GM23338 (cell line): ENCODE results near the gene NFATC1. TPM values are rescaled to one million over a fixed set of nuclear protein-coding genes. Genes with fewer than 3 reads are reported as not detected.

ENCODE experiments used
- ATAC-seq: fragments of 200-7000 bp; cut with Tn5 transposase; 3 replicates; pipeline ENCODE4 v1.9.1; 2020
- DNase-seq: peaks from one replicate; pipeline ENCODE4 v3.0.0-alpha.2; 2015; ENCODE audit warnings: low spot score
- H2AFZ ChIP-seq: fragments of 200-600 bp; sonication (generic); 2 replicates; pipeline ENCODE4 v1.8.0; 2016; ENCODE audit warnings: antibody characterized with exemption, mild to moderate bottlenecking, moderate library complexity
- H3F3A ChIP-seq: fragments of 200-600 bp; sonication (generic); replicated peaks from 2 replicates; pipeline ENCODE4 v1.8.0; 2017; ENCODE audit warnings: antibody characterized with exemption, mixed run types, low read depth
- H3K27ac ChIP-seq: fragments of 200-600 bp; sonication (generic); 2 replicates; pipeline ENCODE4 v1.6.1; 2016; ENCODE audit warnings: low read depth
- H3K27me3 ChIP-seq: fragments of 200-600 bp; sonication (generic); 2 replicates; pipeline ENCODE4 v1.8.0; 2016; ENCODE audit warnings: mild to moderate bottlenecking, mixed run types, moderate library complexity; ENCODE audit not compliant: insufficient read depth
- H3K36me3 ChIP-seq: fragments of 200-600 bp; sonication (generic); 2 replicates; pipeline ENCODE4 v1.8.0; 2016; ENCODE audit warnings: mild to moderate bottlenecking; ENCODE audit not compliant: insufficient read depth
- H3K4me1 ChIP-seq: fragments of 200-600 bp; sonication (generic); 2 replicates; pipeline ENCODE4 v1.8.0; 2016; ENCODE audit warnings: mild to moderate bottlenecking, moderate library complexity; ENCODE audit not compliant: insufficient read depth
- H3K4me2 ChIP-seq: fragments of 200-600 bp; sonication (generic); 2 replicates; pipeline ENCODE4 v1.7.1; 2017; ENCODE audit warnings: mixed run types
- H3K4me3 ChIP-seq: fragments of 200-600 bp; sonication (generic); 2 replicates; pipeline ENCODE4 v1.6.1; 2016; ENCODE audit warnings: mixed run types
- H3K79me2 ChIP-seq: fragments of 200-600 bp; sonication (generic); replicated peaks from 2 replicates; pipeline ENCODE4 v1.8.0; 2017; ENCODE audit warnings: mild to moderate bottlenecking; ENCODE audit not compliant: insufficient read depth
- H3K9me2 ChIP-seq: fragments of 200-600 bp; sonication (generic); 2 replicates; pipeline ENCODE4 v1.8.0; 2017; ENCODE audit not compliant: insufficient read depth
- H4K20me1 ChIP-seq: fragments of 200-600 bp; sonication (generic); replicated peaks from 2 replicates; pipeline ENCODE4 v1.8.0; 2017; ENCODE audit warnings: mild to moderate bottlenecking; ENCODE audit not compliant: insufficient read depth
- H3K27ac Mint-ChIP-seq: 2 replicates; pipeline ENCODE4 v1.8.0; 2020; ENCODE audit warnings: inconsistent platforms, mild to moderate bottlenecking, moderate library complexity, mixed read lengths
- H3K27me3 Mint-ChIP-seq: 3 replicates; pipeline ENCODE4 v1.8.0; 2022; ENCODE audit warnings: low read depth, mild to moderate bottlenecking, moderate library complexity, mixed read lengths, inconsistent platforms; ENCODE audit not compliant: insufficient read depth, poor library complexity
- H3K36me3 Mint-ChIP-seq: 3 replicates; pipeline ENCODE4 v1.8.0; 2021; ENCODE audit warnings: low read depth, mild to moderate bottlenecking, inconsistent platforms, moderate library complexity, mixed read lengths
- H3K4me1 Mint-ChIP-seq: 3 replicates; pipeline ENCODE4 v1.8.0; 2020; ENCODE audit warnings: mild to moderate bottlenecking, inconsistent platforms, mixed read lengths
- H3K4me3 Mint-ChIP-seq: 3 replicates; pipeline ENCODE4 v1.8.0; 2021; ENCODE audit warnings: moderate library complexity, mild to moderate bottlenecking, inconsistent platforms, mixed read lengths
- H3K9me3 Mint-ChIP-seq: 3 replicates; pipeline ENCODE4 v1.8.0; 2020; ENCODE audit warnings: moderate library complexity, mild to moderate bottlenecking, inconsistent platforms, mixed read lengths
- CREB1 ChIP-seq: fragments of 250-450 bp; sonication (Bioruptor Pico); IDR thresholded peaks from 2 replicates; pipeline ENCODE4 v1.5.0; 2020; ENCODE audit warnings: low read depth, mild to moderate bottlenecking, moderate library complexity
- CTCF ChIP-seq, 2 experiments: fragments of 200-600 bp in 1 of 2; sonication (generic) in 1 of 2; conservative IDR thresholded peaks; 2 replicates each; pipeline versions ENCODE4 v1.5.1 to v1.6.1; 2016 to 2017; ENCODE audit warnings: antibody characterized with exemption in 2 of 2, low read depth in 2 of 2, mild to moderate bottlenecking in 2 of 2, moderate library complexity in 1 of 2
- ETS1 ChIP-seq: IDR thresholded peaks from 2 replicates; pipeline ENCODE4 v1.6.1; 2016; ENCODE audit warnings: antibody characterized with exemption
- EZH2 ChIP-seq: fragments of 200-600 bp; sonication (generic); IDR thresholded peaks from one replicate; pipeline ENCODE4 v1.8.0; 2017; ENCODE audit warnings: antibody characterized with exemption, mild to moderate bottlenecking, low read depth; ENCODE audit not compliant: unreplicated experiment
- EZH2phosphoT487 ChIP-seq: fragments of 200-600 bp; sonication (generic); IDR thresholded peaks from one replicate; pipeline ENCODE4 v1.8.1; 2018; ENCODE audit warnings: antibody characterized with exemption; ENCODE audit not compliant: unreplicated experiment
- JUNB ChIP-seq: IDR thresholded peaks from one replicate; pipeline ENCODE4 v1.6.1; 2016; ENCODE audit warnings: antibody characterized with exemption; ENCODE audit not compliant: unreplicated experiment
- NANOG ChIP-seq: IDR thresholded peaks from 2 replicates; pipeline ENCODE4 v1.6.1; 2016; ENCODE audit warnings: antibody characterized with exemption, borderline replicate concordance
- POLR2AphosphoS5 ChIP-seq: IDR thresholded peaks from 2 replicates; pipeline ENCODE4 v1.6.1; 2016; ENCODE audit warnings: antibody characterized with exemption, low read depth
- REST ChIP-seq: IDR thresholded peaks from one replicate; pipeline ENCODE4 v1.6.1; 2018; ENCODE audit warnings: antibody characterized with exemption; ENCODE audit not compliant: unreplicated experiment
- STAT1 ChIP-seq: IDR thresholded peaks from one replicate; pipeline ENCODE4 v1.6.1; 2016; ENCODE audit warnings: antibody characterized with exemption; ENCODE audit not compliant: unreplicated experiment
- ZNF114 ChIP-seq: fragments of 250-450 bp; sonication (Bioruptor Pico); IDR thresholded peaks from 2 replicates; pipeline ENCODE4 v1.5.0; 2020; ENCODE audit warnings: mild to moderate bottlenecking, moderate library complexity
- ZNF331 ChIP-seq: fragments of 250-450 bp; sonication (Bioruptor Pico); IDR thresholded peaks from 2 replicates; pipeline ENCODE4 v1.5.0; 2020; ENCODE audit warnings: low read depth, mild to moderate bottlenecking, moderate library complexity
- ZNF462 ChIP-seq: fragments of 250-450 bp; sonication (Bioruptor Pico); IDR thresholded peaks from 2 replicates; pipeline ENCODE4 v1.5.0; 2020; ENCODE audit warnings: mild to moderate bottlenecking, moderate library complexity
- polyA plus RNA-seq: library from polyadenylated mRNA; unstranded; fragments of >200 nt; fragmentation: Nextera tagmentation; extraction: Ambion mirVana; gene quantifications from 2 replicates; pipeline ENCODE4 v1.2.1, GENCODE V29; 2016
- total RNA-seq: library from RNA; depleted of rRNA; stranded (reverse); fragments of >200 nt; shearing (Covaris generic); gene quantifications from 2 replicates; pipeline ENCODE4 v1.2.3, GENCODE V29; 2014

The NFATC1 gene
- total and polyA plus RNA-seq, 2 experiments from 2014 or later = 3.9 to 6.4 TPM

GRCh38 chr18:79497638-79498081, 101.9 kb downstream of the NFATC1 start:
- no peak for ATAC-seq
- H3K4me1 Mint-ChIP-seq = no peaks in the 10 kb centered on the region
- no peak overlapping the region for H3K27ac Mint-ChIP-seq
- H3K27ac ChIP-seq = no peak overlapping the region
- no peak for DNase-seq
- peaks cover 29% of the 10 kb centered on the region for H3K9me3 Mint-ChIP-seq
- no peak overlapping the region for H3K4me2 ChIP-seq
- H3K4me3 Mint-ChIP-seq = no peak overlapping the region
- no peaks in the 10 kb centered on the region for H3F3A ChIP-seq
- TF ChIP-seq POLR2AphosphoS5 (no peak), ZNF462 (CRISPR knock-in tag) (no peak), NANOG (no peak), CTCF (conservative IDR thresholded peaks at IDR 0.05; ENCODE audit: low read depth in 2 of 2) (no peak), CREB1 (CRISPR knock-in tag) (no peak), JUNB (no peak), ZNF114 (CRISPR knock-in tag) (no peak), ETS1 (no peak), EZH2 (no peak), STAT1 (no peak), EZH2phosphoT487 (no peak), REST (no peak), ZNF331 (CRISPR knock-in tag) (no peak)
- peaks cover 2% of the 10 kb centered on the region; the same call in 2 of the 3 replicates for H3K36me3 Mint-ChIP-seq
- H3K9me2 ChIP-seq = 0 out of 2 replicates have a peak, but pooled peaks cover 3% of the 10 kb centered on the region
- H3K79me2 ChIP-seq = no peaks in the 10 kb centered on the region
- H3K4me3 ChIP-seq = no peak overlapping the region
- H3K4me1 ChIP-seq = no peaks in the 10 kb centered on the region
- 0 out of 2 replicates have a peak, but pooled peaks cover 6% of the 10 kb centered on the region for H3K36me3 ChIP-seq
- no peak overlapping the region for H2AFZ ChIP-seq
- H3K27me3 Mint-ChIP-seq = peaks cover 16% of the 10 kb centered on the region
- H3K27me3 ChIP-seq = no peaks in the 10 kb centered on the region
- no peaks in the 10 kb centered on the region for H4K20me1 ChIP-seq
